CD14-positive monocyte (primary cell): ENCODE results near the gene LAMTOR1. TPM values are rescaled to one million over a fixed set of nuclear protein-coding genes. Genes with fewer than 3 reads are reported as not detected.

Source experiments
- DNase-seq, 3 donors: peaks; one replicate each; pipeline ENCODE4 v3.0.0-alpha.2; 2011 to 2022
- H2AFZ ChIP-seq: 2 replicates; pipeline ENCODE4 v1.6.0; 2012; ENCODE audit warnings: mild to moderate bottlenecking, low read depth, low read length, inconsistent platforms; ENCODE audit not compliant: insufficient read depth, poor library complexity, severe bottlenecking
- H3K27ac ChIP-seq, 2 donors: 1 replicate in 1 of 2; 2 replicates in 1 of 2; pipeline ENCODE4 v1.5.1; 2012 to 2013; ENCODE audit warnings: low read length in 2 of 2, control low read depth in 1 of 2, inconsistent platforms in 1 of 2, low read depth in 1 of 2, mild to moderate bottlenecking in 1 of 2
- H3K27me3 ChIP-seq, 2 donors: one replicate each; pipeline versions ENCODE4 v1.6.0 to v1.6.1; 2011 to 2013; ENCODE audit warnings: low read length in 2 of 2; ENCODE audit not compliant: control insufficient read depth in 2 of 2, insufficient read depth in 2 of 2
- H3K36me3 ChIP-seq, 2 donors: replicated peaks in 1 of 2; 1 replicate in 1 of 2; 2 replicates in 1 of 2; pipeline versions ENCODE4 v1.5.1 to v1.6.1; 2012 to 2013; ENCODE audit warnings: low read length in 2 of 2, control low read depth in 1 of 2, inconsistent platforms in 1 of 2, mild to moderate bottlenecking in 1 of 2; ENCODE audit not compliant: insufficient read depth in 2 of 2, control insufficient read depth in 1 of 2
- H3K4me1 ChIP-seq, 2 donors: 1 replicate in 1 of 2; 2 replicates in 1 of 2; pipeline versions ENCODE4 v1.5.1 to v1.6.1; 2012 to 2013; ENCODE audit warnings: low read length in 2 of 2, control low read depth in 1 of 2, inconsistent platforms in 1 of 2, mild to moderate bottlenecking in 1 of 2, moderate library complexity in 1 of 2; ENCODE audit not compliant: insufficient read depth in 2 of 2, control insufficient read depth in 1 of 2
- H3K4me2 ChIP-seq: replicated peaks from 2 replicates; pipeline ENCODE3; 2012; ENCODE audit warnings: low read length, moderate library complexity, mild to moderate bottlenecking; ENCODE audit not compliant: poor library complexity, severe bottlenecking; ENCODE audit errors: extremely low read depth
- H3K4me3 ChIP-seq, 3 experiments: fragments of 200-600 bp in 1 of 3; sonication (generic) in 1 of 3; replicated peaks in 1 of 3; 1 replicate in 2 of 3; 2 replicates in 1 of 3; pipeline ENCODE4 v1.5.1; 2011 to 2013; ENCODE audit warnings: low read length in 3 of 3, mild to moderate bottlenecking in 3 of 3, control low read depth in 2 of 3, low read depth in 2 of 3, inconsistent platforms in 1 of 3, moderate library complexity in 1 of 3
- H3K79me2 ChIP-seq: 2 replicates; pipeline ENCODE4 v1.6.0; 2012; ENCODE audit warnings: mild to moderate bottlenecking, control low read depth, inconsistent platforms, low read length, moderate library complexity; ENCODE audit not compliant: insufficient read depth
- H3K9ac ChIP-seq: 2 replicates; pipeline ENCODE4 v1.6.0; 2017; ENCODE audit warnings: low read length, mild to moderate bottlenecking; ENCODE audit not compliant: insufficient read depth, poor library complexity, severe bottlenecking
- H3K9me3 ChIP-seq, 2 donors: replicated peaks in 1 of 2; 1 replicate in 1 of 2; 2 replicates in 1 of 2; pipeline versions ENCODE4 v1.5.1 to v1.6.1; 2012 to 2013; ENCODE audit warnings: low read length in 2 of 2, control low read depth in 1 of 2; ENCODE audit not compliant: control insufficient read depth in 1 of 2, insufficient read depth in 1 of 2
- H4K20me1 ChIP-seq: 2 replicates; pipeline ENCODE4 v1.6.0; 2012; ENCODE audit warnings: mild to moderate bottlenecking, low read length, control low read depth, moderate library complexity; ENCODE audit not compliant: insufficient read depth
- H3K27ac Mint-ChIP-seq, 7 donors: one replicate each; pipeline ENCODE4 v1.8.0; 2020; ENCODE audit warnings: mild to moderate bottlenecking in 7 of 7, mixed read lengths in 7 of 7, moderate library complexity in 6 of 7, inconsistent platforms in 2 of 7
- H3K27me3 Mint-ChIP-seq, 3 donors: one replicate each; pipeline ENCODE4 v1.8.0; 2021 to 2022; ENCODE audit warnings: low read depth in 3 of 3, mild to moderate bottlenecking in 3 of 3, mixed read lengths in 3 of 3, moderate library complexity in 3 of 3, inconsistent platforms in 1 of 3
- H3K36me3 Mint-ChIP-seq, 2 donors: one replicate each; pipeline ENCODE4 v1.8.0; 2020; ENCODE audit warnings: mixed read lengths in 2 of 2, inconsistent platforms in 1 of 2, mild to moderate bottlenecking in 1 of 2
- H3K4me1 Mint-ChIP-seq: one replicate; pipeline ENCODE4 v1.8.0; 2020; ENCODE audit warnings: mild to moderate bottlenecking, mixed read lengths
- H3K4me3 Mint-ChIP-seq, 2 donors: one replicate each; pipeline ENCODE4 v1.8.0; 2020; ENCODE audit warnings: mild to moderate bottlenecking in 2 of 2, mixed read lengths in 2 of 2, moderate library complexity in 1 of 2
- H3K9me3 Mint-ChIP-seq, 7 donors: one replicate each; pipeline ENCODE4 v1.8.0; 2020 to 2022; ENCODE audit warnings: mixed read lengths in 7 of 7, mild to moderate bottlenecking in 6 of 7, moderate library complexity in 6 of 7, inconsistent platforms in 2 of 7
- WGBS: methylation state at CpG from one replicate; pipeline ENCODE4 v1.1.5; 2013; ENCODE audit warnings: missing lambda C conversion rate; ENCODE audit not compliant: insufficient coverage; 5-methylcytosine and 5-hydroxymethylcytosine counted together
- intact Hi-C, 2 donors: fragments of 100-400 bp; cut with micrococcal nuclease; formaldehyde crosslinking; loops; one replicate each; pipeline versions ENCODE4 v1.15.0 to v1.15.1; 2023
- polyA plus RNA-seq, 3 donors: library from polyadenylated mRNA; depleted of rRNA in 1 of 3; unstranded in 2 of 3; stranded (reverse) in 1 of 3; fragments of 300-500 nt in 2 of 3; fragments of >200 nt in 1 of 3; fragmentation: Illumina TruSeq in 2 of 3; gene quantifications; 1 replicate in 2 of 3; 2 replicates in 1 of 3; pipeline ENCODE4 v1.2.3, GENCODE V29; 2012 to 2021
- TF ChIP-seq, protein P1 (sequence below): fragments of 200-600 bp; IDR thresholded peaks from one replicate; pipeline ENCODE4 v1.8.0; 2022; ENCODE audit warnings: antibody characterized with exemption, mild to moderate bottlenecking

The LAMTOR1 gene
- polyA plus RNA-seq, 3 donors: 224 to 292 (median 256) TPM

DNA sequence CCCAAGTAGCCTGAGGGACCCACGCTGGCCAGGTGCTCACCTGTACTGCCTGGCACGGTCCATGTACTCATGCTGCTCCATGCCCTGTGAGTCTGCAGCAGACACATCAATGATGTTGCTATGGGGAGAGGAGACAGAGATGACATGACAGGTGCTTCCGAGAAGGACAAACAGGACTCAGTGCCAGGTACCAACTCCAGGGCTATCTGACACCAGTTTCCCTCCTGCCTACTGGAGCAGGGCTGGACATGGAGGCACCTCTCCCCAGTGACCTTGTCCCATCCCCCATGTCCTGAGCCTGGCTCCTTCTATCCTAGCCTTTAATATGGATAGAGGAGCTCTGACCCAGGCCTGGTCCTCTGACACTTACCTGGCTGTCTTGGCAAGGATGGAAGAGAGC is 4.4 kb downstream of the LAMTOR1 start:
- Mint-ChIP-seq H3K9me3 (peaks cover 0 to 4% (median 0%) of the 10 kb centered on the region in 7 donors), H3K27me3 (peaks cover 0 to 1% (median 1%) of the 10 kb centered on the region in 3 donors), H3K4me1 (peaks cover 48% of the 10 kb centered on the region), H3K27ac (peak overlapping the region in 6 of 7 donors; percentile 25 to 97 (median 62)), H3K36me3 (peaks cover 45 to 79% of the 10 kb centered on the region in 2 donors), H3K4me3 (no peak overlapping the region)
- DNase-seq: no peak
- no peak overlapping the region for H3K4me2 ChIP-seq
- intact Hi-C loops: no loop called here
- no peaks in the 10 kb centered on the region for H3K9me3 ChIP-seq
- peaks cover 65% of the 10 kb centered on the region for H3K79me2 ChIP-seq
- H4K20me1 ChIP-seq: peaks cover 50% of the 10 kb centered on the region
- H3K27ac ChIP-seq: peak overlapping the region in 1 of 2 donors; percentile 95
- WGBS: 100% methylated on average over 3 of the region's 3 CpGs
- TF ChIP-seq, protein P1, sequence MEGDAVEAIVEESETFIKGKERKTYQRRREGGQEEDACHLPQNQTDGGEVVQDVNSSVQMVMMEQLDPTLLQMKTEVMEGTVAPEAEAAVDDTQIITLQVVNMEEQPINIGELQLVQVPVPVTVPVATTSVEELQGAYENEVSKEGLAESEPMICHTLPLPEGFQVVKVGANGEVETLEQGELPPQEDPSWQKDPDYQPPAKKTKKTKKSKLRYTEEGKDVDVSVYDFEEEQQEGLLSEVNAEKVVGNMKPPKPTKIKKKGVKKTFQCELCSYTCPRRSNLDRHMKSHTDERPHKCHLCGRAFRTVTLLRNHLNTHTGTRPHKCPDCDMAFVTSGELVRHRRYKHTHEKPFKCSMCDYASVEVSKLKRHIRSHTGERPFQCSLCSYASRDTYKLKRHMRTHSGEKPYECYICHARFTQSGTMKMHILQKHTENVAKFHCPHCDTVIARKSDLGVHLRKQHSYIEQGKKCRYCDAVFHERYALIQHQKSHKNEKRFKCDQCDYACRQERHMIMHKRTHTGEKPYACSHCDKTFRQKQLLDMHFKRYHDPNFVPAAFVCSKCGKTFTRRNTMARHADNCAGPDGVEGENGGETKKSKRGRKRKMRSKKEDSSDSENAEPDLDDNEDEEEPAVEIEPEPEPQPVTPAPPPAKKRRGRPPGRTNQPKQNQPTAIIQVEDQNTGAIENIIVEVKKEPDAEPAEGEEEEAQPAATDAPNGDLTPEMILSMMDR: no peak
- H3K4me1 ChIP-seq: peaks cover 41 to 45% of the 10 kb centered on the region in 2 donors
- H3K27me3 ChIP-seq: no peaks in the 10 kb centered on the region
- no peak overlapping the region for H3K9ac ChIP-seq
- H3K4me3 ChIP-seq: no peak overlapping the region
- H2AFZ ChIP-seq: no peak overlapping the region
- H3K36me3 ChIP-seq: peaks cover 50 to 61% of the 10 kb centered on the region in 2 donors

DNA sequence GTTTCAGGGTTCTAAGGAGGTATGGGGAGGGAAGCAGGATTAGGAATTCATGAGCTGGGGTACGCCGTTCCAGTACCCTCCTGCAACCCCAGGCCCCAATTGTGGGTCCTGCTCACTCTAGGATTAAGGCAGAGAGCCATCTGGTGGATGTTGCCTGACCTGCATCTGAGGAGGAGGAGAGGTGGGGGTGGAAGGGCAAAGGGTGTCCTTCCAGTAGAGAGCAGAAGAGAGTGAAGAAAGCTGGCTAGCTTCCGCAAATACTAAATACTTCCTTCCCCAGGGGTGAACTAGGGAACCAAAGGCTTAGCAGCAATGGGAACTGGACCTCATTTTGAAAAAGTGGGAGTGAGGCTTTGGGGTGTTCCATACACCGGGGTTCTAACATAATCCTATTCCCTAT is 11.8 kb downstream of the LAMTOR1 start:
- Histone ChIP-seq H4K20me1 (peaks cover 17% of the 10 kb centered on the region), H3K4me2 (peak overlapping the region; percentile 40), H3K36me3 (peaks cover 50 to 73% of the 10 kb centered on the region in 2 donors), H3K9me3 (no peaks in the 10 kb centered on the region), H3K27ac (peak overlapping the region; percentile 42 to 70), H3K9ac (no peak overlapping the region), H3K79me2 (peaks cover 11% of the 10 kb centered on the region), H3K4me1 (peaks cover 23% of the 10 kb centered on the region in 2 donors), H2AFZ (no peak overlapping the region), H3K4me3 (peak overlapping the region in 1 of 3 experiments; percentile 10), H3K27me3 (no peaks in the 10 kb centered on the region)
- TF ChIP-seq, protein P1: peak; percentile 96
- peaks cover 31% of the 10 kb centered on the region for H3K4me1 Mint-ChIP-seq
- H3K27me3 Mint-ChIP-seq: peaks cover 0 to 2% (median 0%) of the 10 kb centered on the region in 3 donors
- peaks cover 59 to 60% of the 10 kb centered on the region in 2 donors for H3K36me3 Mint-ChIP-seq
- intact Hi-C loops: loop anchor here (2.0 to 5.0 kb wide), 4 partner anchors 20 to 114 kb away; no protein-coding TSS in a partner anchor
- no CpG with 5 or more reads among the region's 4 CpGs for WGBS
- peak overlapping the region in 1 of 2 donors; percentile 37 for H3K4me3 Mint-ChIP-seq
- H3K9me3 Mint-ChIP-seq: no peaks in the 10 kb centered on the region
- H3K27ac Mint-ChIP-seq: peak overlapping the region; percentile 68 to 96 (median 87)
- DNase-seq: peak; percentile 86 to 92 (median 91)
